ENCODE data around the gene PRDM16.

Gene PRDM16

GRCh38 chr1:3444298-3444697, 375.3 kb downstream of the PRDM16 start:
- H3K27me3 ChIP-seq (ENCODE audit: insufficient read depth, low read length): peaks cover 6% of the 10 kb centered on the region; the same call in 1 of the 2 replicates
- no peaks in the 10 kb centered on the region for H3K79me2 ChIP-seq (ENCODE audit: insufficient read depth, low read length)
- no peak overlapping the region for H3K9ac ChIP-seq (ENCODE audit: low read length)
- H3F3A ChIP-seq (ENCODE audit: insufficient read depth, low read length): no peaks in the 10 kb centered on the region
- no peaks in the 10 kb centered on the region for H3K4me1 ChIP-seq (ENCODE audit: insufficient read depth, low read length, severe bottlenecking)
- no peaks in the 10 kb centered on the region; the same call in 1 of the 2 replicates for H3K36me3 ChIP-seq (ENCODE audit: insufficient read depth, low read length)
- TF ChIP-seq CTCF (IDR thresholded peaks at IDR 0.05; ENCODE audit: low read length): no peak
- no peak for TF ChIP-seq EZH2 (IDR thresholded peaks at IDR 0.05; ENCODE audit: borderline replicate concordance, low read length)
- H2AFZ ChIP-seq (ENCODE audit: low read length): no peak overlapping the region
- no peaks in the 10 kb centered on the region for H3K9me2 ChIP-seq (ENCODE audit: low read depth, low read length)
- no peaks in the 10 kb centered on the region for H4K20me1 ChIP-seq (ENCODE audit: insufficient read depth, low read length)
- H3K4me2 ChIP-seq (ENCODE audit: low read length): no peak overlapping the region
- no peak overlapping the region for H3K4me3 ChIP-seq (ENCODE audit: low read depth, low read length, poor library complexity, severe bottlenecking)
- 0 out of 2 replicates have a peak, but pooled peaks cover 5% of the 10 kb centered on the region for H3K9me3 ChIP-seq (ENCODE audit: low read length)
- no peak overlapping the region for H3K27ac ChIP-seq (ENCODE audit: low read depth, low read length, poor library complexity, severe bottlenecking)

GRCh38 chr1:3444736-3445135, 375.7 kb downstream of the PRDM16 start:
- Histone ChIP-seq H4K20me1 (ENCODE audit: insufficient read depth, low read length) (no peaks in the 10 kb centered on the region), H3K9me2 (ENCODE audit: low read depth, low read length) (no peaks in the 10 kb centered on the region), H3K4me2 (ENCODE audit: low read length) (no peak overlapping the region), H3K79me2 (ENCODE audit: insufficient read depth, low read length) (no peaks in the 10 kb centered on the region), H3K9me3 (ENCODE audit: low read length) (0 out of 2 replicates have a peak, but pooled peaks cover 5% of the 10 kb centered on the region), H2AFZ (ENCODE audit: low read length) (no peak overlapping the region), H3K27me3 (ENCODE audit: insufficient read depth, low read length) (peaks cover 6% of the 10 kb centered on the region; the same call in 1 of the 2 replicates), H3K9ac (ENCODE audit: low read length) (no peak overlapping the region), H3F3A (ENCODE audit: insufficient read depth, low read length) (no peaks in the 10 kb centered on the region), H3K36me3 (ENCODE audit: insufficient read depth, low read length) (no peaks in the 10 kb centered on the region; the same call in 1 of the 2 replicates), H3K4me1 (ENCODE audit: insufficient read depth, low read length, severe bottlenecking) (no peaks in the 10 kb centered on the region), H3K4me3 (ENCODE audit: low read depth, low read length, poor library complexity, severe bottlenecking) (no peak overlapping the region), H3K27ac (ENCODE audit: low read depth, low read length, poor library complexity, severe bottlenecking) (no peak overlapping the region)
- TF ChIP-seq EZH2 (IDR thresholded peaks at IDR 0.05; ENCODE audit: borderline replicate concordance, low read length): no peak
- TF ChIP-seq CTCF (IDR thresholded peaks at IDR 0.05; ENCODE audit: low read length): no peak

- Histone ChIP-seq H3K27me3 (ENCODE audit: insufficient read depth, low read length) (peaks cover 6% of the 10 kb centered on the region; the same call in 1 of the 2 replicates), H3K27ac (ENCODE audit: low read depth, low read length, poor library complexity, severe bottlenecking) (no peak overlapping the region), H2AFZ (ENCODE audit: low read length) (no peak overlapping the region), H3K9me3 (ENCODE audit: low read length) (0 out of 2 replicates have a peak, but pooled peaks cover 5% of the 10 kb centered on the region), H3K36me3 (ENCODE audit: insufficient read depth, low read length) (no peaks in the 10 kb centered on the region; the same call in 1 of the 2 replicates), H3F3A (ENCODE audit: insufficient read depth, low read length) (no peaks in the 10 kb centered on the region), H3K9ac (ENCODE audit: low read length) (no peak overlapping the region), H3K4me1 (ENCODE audit: insufficient read depth, low read length, severe bottlenecking) (peaks cover 5% of the 10 kb centered on the region), H4K20me1 (ENCODE audit: insufficient read depth, low read length) (no peaks in the 10 kb centered on the region), H3K4me2 (ENCODE audit: low read length) (no peak overlapping the region), H3K4me3 (ENCODE audit: low read depth, low read length, poor library complexity, severe bottlenecking) (no peak overlapping the region), H3K79me2 (ENCODE audit: insufficient read depth, low read length) (no peaks in the 10 kb centered on the region), H3K9me2 (ENCODE audit: low read depth, low read length) (no peaks in the 10 kb centered on the region)
- TF ChIP-seq EZH2 (IDR thresholded peaks at IDR 0.05; ENCODE audit: borderline replicate concordance, low read length): no peak
- no peak for TF ChIP-seq CTCF (IDR thresholded peaks at IDR 0.05; ENCODE audit: low read length)
Measured at GRCh38 chr1:3450202-3450863, 381.3 kb downstream of the PRDM16 start.

Measured in OCI-LY1 (cell line).